Superior temporal gyrus (tissue), 1 donor: ENCODE results near the gene QSOX1.

Experiments
- DNase-seq: peaks from one replicate; pipeline ENCODE4 v3.0.0-alpha.2; 2016; ENCODE audit errors: extremely low spot score

QSOX1 gene

DNA sequence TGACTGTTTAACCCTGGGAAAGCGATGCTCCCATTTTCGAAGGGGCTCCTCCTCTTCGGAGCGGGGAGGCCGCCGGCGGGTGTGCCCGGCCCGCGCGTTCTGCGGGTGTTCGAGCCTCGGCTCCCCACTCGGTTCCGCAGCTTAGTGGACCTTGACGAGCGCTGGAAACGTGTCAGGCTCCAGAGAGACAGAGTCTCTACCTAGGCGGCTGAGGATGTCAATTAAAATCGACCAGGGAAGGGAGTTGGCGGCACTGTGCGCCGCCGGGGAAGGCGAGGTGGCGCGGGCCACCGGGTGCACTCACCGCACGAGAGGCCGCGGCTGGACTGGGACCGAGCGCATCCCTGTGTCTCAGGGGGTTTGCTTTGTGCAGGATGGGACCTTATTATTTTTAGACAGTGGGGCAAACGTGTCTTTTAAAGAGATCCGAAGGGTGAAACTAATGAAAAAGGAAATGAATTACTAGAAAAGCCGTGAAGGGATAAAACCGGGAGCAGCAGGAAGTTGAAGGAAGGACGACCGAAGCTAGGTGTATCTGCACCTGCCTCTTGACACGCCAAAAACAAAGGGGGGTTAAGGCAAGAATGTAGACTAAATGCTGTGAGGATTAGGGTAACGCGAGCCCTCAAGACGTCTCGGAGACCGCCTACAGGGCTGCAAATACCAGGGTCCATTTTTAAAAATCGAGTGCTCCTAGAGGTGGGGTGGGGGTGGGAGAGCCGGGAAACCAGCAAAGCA lies 81.0 kb downstream of the QSOX1 start:
- no peak for DNase-seq

DNA sequence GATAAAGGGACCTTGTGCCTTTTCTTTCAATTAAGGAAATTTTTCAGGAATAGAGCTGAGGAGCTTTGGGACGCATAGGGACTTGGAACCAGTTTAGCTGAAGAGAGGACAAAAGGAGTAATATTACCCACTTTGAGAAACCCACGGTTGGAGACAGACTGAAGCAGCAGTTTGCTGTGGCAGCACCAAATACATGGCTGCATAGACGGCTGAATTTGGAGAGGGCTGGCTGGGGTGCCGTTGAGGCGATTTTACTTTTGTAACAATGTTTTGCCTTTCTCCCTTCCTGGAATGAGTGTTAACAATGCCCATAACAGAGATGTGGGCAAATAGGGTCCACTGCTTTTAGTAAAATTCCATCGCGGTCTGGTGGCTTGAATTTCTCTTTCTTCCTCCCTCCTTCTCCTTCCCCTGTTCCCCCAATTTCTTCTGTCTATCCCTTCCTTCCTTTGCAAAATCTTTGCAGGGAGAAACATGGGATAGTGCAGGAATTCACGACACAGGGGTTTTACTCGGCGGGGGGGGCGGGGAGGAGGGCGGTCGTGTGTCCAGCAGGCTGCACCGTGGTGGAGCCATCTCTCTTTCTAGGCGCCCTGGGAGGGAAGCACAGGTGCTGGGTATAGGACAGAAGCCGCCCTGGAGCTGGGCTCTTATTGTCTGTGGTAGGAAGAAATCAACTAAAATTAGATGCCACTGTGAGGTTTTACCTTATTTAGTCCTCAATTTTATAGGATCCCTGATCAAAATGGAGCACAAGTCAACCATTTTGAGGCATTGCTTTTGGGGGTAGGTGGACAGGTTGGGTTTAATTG lies 82.2 kb downstream of the QSOX1 start:
- no peak for DNase-seq

DNA sequence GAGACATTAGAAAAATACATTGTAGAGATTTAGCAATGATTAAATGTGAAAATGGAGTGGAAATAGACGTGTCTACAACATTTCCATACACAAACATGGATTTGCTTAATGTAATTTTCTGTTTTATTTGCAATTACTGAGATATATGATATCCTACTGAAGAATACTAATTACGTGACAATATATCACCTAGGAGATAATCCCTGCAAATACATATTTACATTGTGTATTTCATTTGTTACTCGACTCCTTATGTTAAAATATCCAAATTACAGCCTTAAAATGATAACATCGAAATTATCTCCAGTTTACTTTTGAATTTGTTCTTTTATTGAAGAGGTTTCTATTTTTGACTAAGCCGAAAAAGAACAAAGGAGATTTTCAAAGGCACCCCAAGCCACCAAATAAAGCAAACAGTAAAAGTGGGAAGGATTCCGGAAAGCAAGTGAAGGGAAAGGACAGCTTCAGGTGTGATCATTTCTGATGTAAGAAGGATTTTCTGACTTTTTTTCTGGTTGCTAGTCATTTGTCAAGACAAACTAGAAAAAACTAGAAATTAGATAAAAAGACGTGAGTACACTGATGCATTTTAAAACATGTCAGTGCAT lies 83.3 kb downstream of the QSOX1 start:
- DNase-seq = no peak

- no peak for DNase-seq
Measured at GRCh38 chr1:180238675-180239074, 84.0 kb downstream of the QSOX1 start.

DNA sequence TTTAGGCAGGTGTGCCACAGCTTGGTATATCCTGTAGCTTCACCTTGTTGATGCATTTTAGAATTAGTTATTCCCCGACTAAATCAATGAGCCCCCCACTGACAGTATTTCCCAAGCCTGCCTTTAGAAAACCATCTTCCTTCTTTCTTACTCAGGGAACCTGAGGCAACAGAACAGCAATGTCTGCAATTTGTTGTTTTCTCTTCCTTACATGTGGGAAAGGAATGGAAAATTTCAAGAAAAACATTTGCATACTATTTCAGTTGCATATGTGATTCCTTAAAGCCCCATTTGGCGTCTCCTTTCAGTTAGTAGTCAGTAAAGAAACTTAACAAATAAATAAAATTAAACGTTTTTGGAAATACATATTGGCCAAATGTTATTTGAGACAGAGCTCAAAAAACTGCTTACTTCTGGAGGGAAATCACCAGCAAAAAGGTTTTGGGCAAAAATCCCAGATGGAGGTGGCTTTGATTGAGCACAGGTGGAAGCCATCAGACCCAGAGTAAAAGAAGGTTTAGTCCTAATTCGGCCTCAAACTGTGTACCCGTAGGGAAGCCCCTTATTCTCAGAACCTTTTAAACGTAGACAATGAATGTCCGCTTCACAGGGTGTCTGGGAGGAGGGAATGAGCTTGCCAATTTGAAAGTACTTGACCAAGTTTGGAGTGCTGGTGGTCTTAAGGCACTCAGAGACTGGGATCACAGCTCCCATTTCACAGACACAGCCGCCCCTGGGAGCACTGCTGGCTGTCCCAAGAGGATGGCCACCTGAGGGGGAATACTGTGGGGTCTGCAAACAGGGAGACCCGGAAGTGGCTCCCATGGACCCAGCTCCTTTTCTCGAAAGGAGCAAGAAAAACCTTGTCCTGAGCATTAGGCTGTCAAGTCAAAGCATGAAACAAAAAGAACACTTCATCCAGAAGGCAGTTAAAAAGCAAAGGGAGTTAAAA lies 84.8 kb downstream of the QSOX1 start:
- no peak for DNase-seq

DNA sequence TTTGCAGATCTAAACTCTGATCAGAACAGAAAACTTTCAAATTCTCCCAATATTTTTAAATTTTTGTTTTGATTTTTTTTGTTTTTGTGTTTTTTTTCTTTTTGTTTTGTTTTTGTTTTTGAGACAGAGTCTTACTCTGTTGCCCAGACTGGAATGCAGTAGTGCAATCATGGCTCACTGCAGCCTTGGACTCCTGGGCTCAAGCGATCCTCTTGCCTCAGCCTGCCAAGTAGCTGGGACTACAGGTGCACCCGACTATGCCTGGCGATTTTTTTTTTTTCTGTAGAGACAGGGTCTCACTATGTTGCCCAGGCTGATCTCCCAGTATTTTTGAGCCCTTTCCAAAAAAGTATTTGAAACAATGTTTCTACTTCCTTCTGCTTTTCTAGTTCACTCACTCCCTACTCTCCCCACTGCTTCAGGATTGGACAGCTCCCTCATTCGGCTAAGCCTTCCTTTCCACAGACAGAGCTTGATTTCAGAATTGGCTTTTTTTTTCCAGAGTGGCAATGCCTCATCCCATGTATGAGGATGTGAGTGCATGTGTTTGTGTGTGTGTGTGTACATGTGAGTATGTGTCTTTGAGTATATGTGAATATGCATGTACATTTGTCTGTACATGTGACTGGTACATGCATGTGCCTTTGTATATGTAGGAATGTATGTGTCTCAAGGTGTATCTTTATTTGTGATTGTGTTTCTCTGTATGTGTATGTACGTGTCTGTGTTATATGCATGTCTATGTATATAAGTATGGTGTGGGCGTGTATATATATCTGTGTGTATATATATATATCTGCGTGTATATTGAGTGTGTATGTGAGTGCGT lies 87.3 kb downstream of the QSOX1 start:
- no peak for DNase-seq

DNA sequence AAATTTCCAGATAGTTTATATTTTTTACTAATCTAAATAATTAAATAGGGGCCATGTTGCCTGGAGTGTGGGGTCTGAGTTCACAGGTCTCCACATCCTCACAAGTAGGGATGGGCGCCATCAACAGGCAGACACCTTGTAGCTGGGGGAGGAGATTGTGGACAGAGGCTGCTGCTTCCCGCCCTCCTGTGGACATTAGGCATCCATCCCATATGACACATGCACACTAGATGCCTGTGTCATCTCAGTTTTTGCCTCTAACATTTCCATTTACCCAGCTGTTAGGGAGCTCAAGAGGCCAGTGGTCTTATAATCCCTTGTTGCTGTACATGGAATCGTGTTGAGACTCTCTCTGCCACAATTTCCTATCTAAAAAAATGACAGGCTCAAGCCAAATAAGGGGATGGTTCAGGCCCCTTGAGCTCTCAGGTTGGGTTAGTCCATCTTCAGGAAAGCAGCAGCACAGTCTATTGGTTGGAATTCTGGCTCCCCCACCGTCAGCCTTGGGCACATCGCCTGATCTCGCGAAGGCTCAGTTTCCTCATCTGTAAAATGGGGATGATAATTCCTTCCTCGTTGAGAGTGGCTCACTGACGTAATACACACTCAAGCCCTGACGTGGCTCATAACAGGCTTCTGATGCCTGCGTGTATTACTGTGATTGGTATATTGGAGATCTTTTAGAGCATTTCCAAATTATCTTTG lies 89.0 kb downstream of the QSOX1 start:
- no peak for DNase-seq

GRCh38 chr1:180244840-180245239 lies 90.2 kb downstream of the QSOX1 start:
- no peak for DNase-seq

- DNase-seq = no peak
Measured at GRCh38 chr1:180246579-180246978, 91.9 kb downstream of the QSOX1 start.

DNA sequence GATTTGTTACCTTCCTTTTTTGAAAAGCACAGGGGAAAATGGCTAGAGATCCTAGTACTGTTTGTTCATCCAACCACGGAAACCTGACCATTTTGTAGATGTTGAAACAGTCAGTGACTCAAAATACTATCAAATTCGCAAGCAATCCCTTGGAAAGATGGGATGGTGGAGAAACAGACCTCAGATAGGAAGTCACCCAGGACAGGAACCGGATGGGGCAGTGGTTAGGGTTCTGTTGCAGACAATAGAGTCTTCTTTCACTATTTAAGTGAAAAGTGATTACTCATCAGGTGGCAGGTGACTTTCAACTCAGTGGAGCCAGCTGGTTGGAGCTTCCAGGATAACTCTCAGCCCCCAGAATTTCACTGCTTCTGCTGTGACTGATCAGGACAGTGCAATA lies 92.4 kb downstream of the QSOX1 start:
- DNase-seq = no peak

- DNase-seq = no peak
Measured at GRCh38 chr1:180247580-180247979, 92.9 kb downstream of the QSOX1 start.

DNA sequence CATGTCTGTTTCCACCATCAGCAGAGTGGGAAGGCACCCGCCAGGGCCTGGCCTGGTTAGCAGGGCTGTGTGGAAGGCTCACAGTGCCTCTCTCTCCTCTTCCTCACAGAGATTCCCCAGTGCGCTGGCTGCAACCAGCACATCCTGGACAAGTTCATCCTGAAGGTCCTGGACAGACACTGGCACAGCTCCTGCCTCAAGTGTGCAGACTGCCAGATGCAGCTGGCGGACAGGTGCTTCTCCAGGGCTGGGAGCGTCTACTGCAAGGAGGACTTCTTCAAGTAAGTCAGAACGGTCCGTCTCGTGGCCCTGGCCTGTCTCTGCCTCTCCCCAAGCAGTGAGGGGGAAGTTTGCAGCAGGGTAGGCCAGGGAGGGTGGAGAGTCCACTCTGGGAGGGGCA lies 93.5 kb downstream of the QSOX1 start:
- DNase-seq = no peak

DNA sequence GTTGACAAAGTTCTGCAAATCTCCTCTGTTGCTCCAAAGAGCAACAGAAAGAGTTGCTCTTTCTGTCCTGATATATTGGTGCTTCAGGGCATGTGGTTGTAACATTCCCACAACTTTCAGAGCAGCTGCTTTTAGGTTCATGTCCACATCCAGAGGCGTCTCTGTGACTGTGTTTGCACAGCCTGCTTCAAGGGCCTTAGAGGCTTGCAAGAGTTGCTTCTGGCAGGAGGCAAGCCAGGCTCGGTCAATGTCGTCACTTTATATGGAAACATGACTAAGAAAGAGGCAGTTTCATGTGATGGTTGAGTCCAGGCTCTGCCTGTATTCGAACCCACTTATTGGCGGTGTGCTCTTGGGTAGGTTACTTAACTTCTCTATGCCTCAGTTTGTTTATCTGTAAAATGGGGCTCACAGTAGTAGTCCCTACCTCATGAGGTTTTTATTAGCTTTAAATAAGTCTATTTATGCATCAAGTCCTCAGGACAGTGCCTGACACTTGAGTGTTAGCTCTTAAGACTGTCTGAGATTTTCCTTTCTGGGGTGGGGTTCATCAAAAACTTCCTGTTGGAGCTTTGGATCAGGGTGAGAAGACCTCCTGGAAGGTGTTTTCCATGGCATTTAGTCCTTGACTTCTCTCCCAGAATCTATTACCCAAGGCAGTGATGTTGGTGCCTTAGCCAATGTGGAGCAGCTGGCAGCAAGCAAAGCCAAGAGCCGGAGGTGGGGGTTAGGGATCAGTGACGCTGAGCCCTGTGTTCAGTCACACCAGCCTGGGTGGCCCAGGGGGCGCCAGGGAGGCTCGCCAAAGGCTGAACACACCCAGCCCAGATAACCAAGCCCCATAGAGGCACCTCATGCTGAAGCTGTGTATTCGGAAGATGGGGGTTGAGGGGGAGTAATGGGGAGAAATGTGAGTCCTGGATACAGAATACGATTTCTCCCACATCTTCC lies 94.3 kb downstream of the QSOX1 start:
- DNase-seq = no peak

- DNase-seq = no peak
Measured at GRCh38 chr1:180249725-180250498, 95.2 kb downstream of the QSOX1 start.

- no peak for DNase-seq
Measured at GRCh38 chr1:180250499-180250770, 95.8 kb downstream of the QSOX1 start.

GRCh38 chr1:180250883-180251509 lies 96.3 kb downstream of the QSOX1 start:
- DNase-seq = no peak

GRCh38 chr1:180251526-180252305 lies 97.0 kb downstream of the QSOX1 start:
- DNase-seq = no peak
